K562 (cell line): ENCODE results near the gene NEMP2. TPM values are rescaled to one million over a fixed set of nuclear protein-coding genes. Genes with fewer than 3 reads are reported as not detected.
A peak's percentile ranks its signal among the peaks of the same experiment; 100 is the strongest.

Experiments used
- AFF1 ChIP-seq, 2 experiments: fragments of 450-650 bp; IDR thresholded peaks; 2 replicates each; pipeline ENCODE4 v1.6.1; 2018; ENCODE audit warnings: mild to moderate bottlenecking in 2 of 2, low read depth in 1 of 2; ENCODE audit not compliant: partially characterized antibody in 2 of 2
- CCNT2 ChIP-seq: IDR thresholded peaks from 2 replicates; pipeline ENCODE4 v1.6.1; 2011; ENCODE audit warnings: borderline replicate concordance, low read depth, mild to moderate bottlenecking, moderate library complexity, mixed read lengths, low read length; ENCODE audit not compliant: insufficient read length; ENCODE audit errors: extremely low read depth
- LARP7 ChIP-seq: fragments of 450-650 bp; IDR thresholded peaks from 2 replicates; pipeline ENCODE4 v1.6.1; 2016
- LEF1 ChIP-seq: fragments of 450-650 bp; IDR thresholded peaks from 2 replicates; pipeline ENCODE4 v1.6.1; 2016; ENCODE audit warnings: mild to moderate bottlenecking
- PHB2 ChIP-seq: fragments of 450-650 bp; IDR thresholded peaks from 2 replicates; pipeline ENCODE4 v1.6.1; 2017; ENCODE audit warnings: low read depth
- RAD51 ChIP-seq: fragments of 450-650 bp; IDR thresholded peaks from 2 replicates; pipeline ENCODE4 v1.7.1; 2016; ENCODE audit warnings: low read depth, mild to moderate bottlenecking, borderline replicate concordance
- RB1 ChIP-seq: fragments of 450-650 bp; IDR thresholded peaks from 2 replicates; pipeline ENCODE4 v1.6.1; 2017; ENCODE audit warnings: low read depth, mild to moderate bottlenecking
- SRSF1 ChIP-seq: fragments of 200-400 bp; formaldehyde crosslinking; IDR thresholded peaks from 2 replicates; pipeline ENCODE4 v1.6.1; 2017; ENCODE audit warnings: mild to moderate bottlenecking, low read depth, low read length, moderate library complexity
- ZKSCAN8 ChIP-seq: fragments of 200-800 bp; sonication (Bioruptor generic); IDR thresholded peaks from 2 replicates; pipeline ENCODE4 v1.6.1; 2016; ENCODE audit warnings: missing genetic modification characterization, missing compliant biosample characterization
- ZNF318 ChIP-seq, 2 experiments: fragments of 450-650 bp; IDR thresholded peaks; 2 replicates each; pipeline ENCODE4 v1.6.1; 2016; ENCODE audit warnings: mild to moderate bottlenecking in 2 of 2, borderline replicate concordance in 1 of 2, low read depth in 1 of 2, moderate library complexity in 1 of 2
- ZNF592 ChIP-seq: fragments of 450-650 bp; IDR thresholded peaks from 2 replicates; pipeline ENCODE4 v1.6.1; 2017; ENCODE audit warnings: antibody characterized with exemption, mild to moderate bottlenecking
- ZNF695 ChIP-seq: fragments of 450-650 bp; formaldehyde crosslinking; IDR thresholded peaks from 2 replicates; pipeline ENCODE4 v1.4.0; 2020; ENCODE audit warnings: mild to moderate bottlenecking, moderate library complexity
- polyA plus RNA-seq, 8 experiments: library from polyadenylated mRNA; depleted of rRNA in 4 of 8; stranded (reverse) in 5 of 8; unstranded in 3 of 8; fragments of >200 nt; fragmentation: Nextera tagmentation in 2 of 8; fragmentation: Illumina TruSeq in 1 of 8; extraction: Ambion mirVana in 2 of 8; extraction: Trizol in 1 of 8; gene quantifications; 2 replicates each; pipeline versions ENCODE4 v1.2.1 to v1.2.3, GENCODE V29; 2011 to 2014; ENCODE audit warnings: inconsistent platforms in 1 of 8, missing spikeins in 1 of 8
- total RNA-seq, 7 experiments: library from RNA; depleted of rRNA in 6 of 7; stranded (reverse); fragments of >200 nt in 6 of 7; fragmentation: Illumina TruSeq in 2 of 7; extraction: Trizol in 2 of 7; gene quantifications; 2 replicates each; pipeline versions ENCODE4 v1.2.1 to v1.2.3, GENCODE V29; 2011 to 2021; ENCODE audit warnings: low replicate concordance in 1 of 7

The NEMP2 gene
- total and polyA plus RNA-seq, 9 of the 15 experiments (the other 6 are each of a cell fraction or from before 2014, with no cell fraction given), result 0.32 to 3.0 (median 1.7) TPM

GRCh38 chr2:190462611-190463010 is 71.9 kb downstream of the NEMP2 start (continued):
- TF ChIP-seq AFF1 (IDR thresholded peaks at IDR 0.05; ENCODE audit: low read depth in 1 of 2, partially characterized antibody in 2 of 2), result peak in 1 of 2 experiments; percentile 23
- no peak for TF ChIP-seq LARP7
- TF ChIP-seq RB1, result no peak
- no peak for TF ChIP-seq ZNF695
- TF ChIP-seq ZNF318 (IDR thresholded peaks at IDR 0.05; ENCODE audit: borderline replicate concordance in 1 of 2, low read depth in 1 of 2), result no peak
- TF ChIP-seq LEF1, result no peak
- TF ChIP-seq RAD51, result no peak
- TF ChIP-seq SRSF1, result no peak
- TF ChIP-seq ZNF592, result no peak
- TF ChIP-seq ZKSCAN8 (CRISPR knock-in tag), result no peak
- peak; percentile 79 for TF ChIP-seq CCNT2
- no peak for TF ChIP-seq PHB2
